SK-N-DZ (cell line): ENCODE results near the gene ADAMTS2.

Experiments
- DNase-seq: peaks from one replicate; pipeline ENCODE4 v3.0.0-alpha.2; 2015; ENCODE audit warnings: low spot score

The ADAMTS2 gene

DNA sequence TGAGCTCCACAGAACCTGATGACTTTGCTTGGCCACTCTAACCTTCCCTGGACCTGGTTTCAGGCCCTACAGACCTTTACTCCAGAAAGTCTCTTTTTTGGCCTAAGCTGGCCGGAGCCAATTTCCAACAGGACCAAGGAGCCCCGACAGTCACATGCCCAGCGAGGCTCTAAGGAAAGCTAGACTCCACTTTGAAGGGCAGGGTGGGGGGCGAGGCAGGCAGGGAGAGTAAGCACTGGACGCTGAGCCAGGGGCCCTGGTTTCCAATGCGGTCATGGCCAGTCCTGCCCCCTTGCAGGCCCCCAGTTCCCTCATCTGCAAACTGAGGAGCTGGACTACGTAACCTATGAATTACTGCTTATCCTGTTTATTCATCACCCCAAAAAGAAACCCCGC is 65.2 kb downstream of the ADAMTS2 start:
- no peak for DNase-seq

DNA sequence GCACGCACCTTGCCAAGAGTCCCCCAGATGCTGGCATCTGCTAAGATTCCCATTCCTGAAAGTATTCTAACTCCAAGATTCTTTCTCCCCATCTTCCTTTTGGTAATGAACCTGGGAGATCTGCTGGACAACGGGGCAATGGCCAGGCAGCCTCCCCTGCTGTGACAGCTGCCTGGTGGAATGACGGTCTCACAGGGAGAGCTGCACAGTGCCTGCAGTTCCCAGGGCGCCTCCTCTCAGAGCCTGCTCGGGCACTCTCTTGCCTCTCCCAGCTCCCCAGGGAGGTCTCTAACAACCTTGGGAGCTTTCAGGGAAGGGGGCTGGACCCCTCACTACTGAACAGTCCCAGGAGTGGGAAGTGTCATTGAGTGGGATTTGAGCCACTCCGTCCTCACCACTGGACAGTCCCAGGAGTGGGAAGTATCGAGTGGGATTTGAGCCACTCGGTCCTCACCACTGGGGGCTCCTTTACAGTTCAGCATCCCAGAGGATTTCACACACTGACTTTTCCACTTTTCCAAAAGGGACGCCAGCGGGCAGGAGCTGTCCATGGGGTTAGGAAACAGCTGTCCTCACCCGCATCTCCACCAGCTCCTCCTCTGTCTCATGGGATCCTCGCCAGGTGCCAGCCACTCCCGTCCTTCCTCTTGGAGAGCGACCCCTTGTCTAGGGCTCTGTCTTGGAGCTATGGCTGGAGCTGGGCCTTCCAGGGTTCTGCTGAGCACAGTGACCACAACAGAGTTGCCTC is 65.7 kb downstream of the ADAMTS2 start:
- peak; percentile 57 for DNase-seq

DNA sequence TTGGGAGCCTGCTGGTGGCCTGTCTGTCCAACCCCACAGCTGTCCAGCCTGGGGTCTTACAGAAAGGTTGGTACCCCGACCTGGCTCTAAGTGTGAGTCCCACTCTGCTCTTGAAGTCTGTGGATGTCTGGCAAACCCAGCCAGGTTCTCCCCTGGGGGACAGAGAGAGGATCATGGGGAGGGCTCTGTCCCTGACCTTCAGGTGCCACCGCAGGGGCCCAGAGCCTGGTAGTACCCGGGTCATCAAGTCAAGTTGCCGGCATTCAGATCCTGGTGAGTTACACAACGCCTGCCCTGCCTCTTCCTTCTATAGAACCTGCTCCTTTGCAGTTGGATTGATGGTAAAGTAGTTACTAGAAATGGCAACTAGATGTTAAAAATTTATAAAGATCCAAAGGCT is 66.7 kb downstream of the ADAMTS2 start:
- DNase-seq, result peak; percentile 42

DNA sequence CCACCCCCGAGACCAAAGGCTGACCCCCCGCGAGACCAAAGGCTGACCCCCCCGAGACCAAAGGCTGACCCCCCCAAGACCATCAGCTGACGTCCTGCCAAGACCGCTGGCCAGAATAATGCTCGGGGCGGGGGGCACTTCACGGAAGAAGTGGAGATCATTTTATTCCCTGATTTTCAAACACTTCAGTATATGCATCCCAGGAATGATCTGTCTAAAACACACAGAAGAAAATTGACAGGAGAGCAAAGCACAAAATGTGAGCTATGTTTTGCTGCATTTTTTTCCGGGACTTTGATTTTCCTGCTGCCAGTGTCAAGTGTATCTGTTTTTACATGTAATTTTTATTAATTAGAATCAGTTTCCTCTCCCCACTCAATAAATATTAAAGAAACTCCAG is 67.1 kb downstream of the ADAMTS2 start:
- peak; percentile 26 for DNase-seq

DNA sequence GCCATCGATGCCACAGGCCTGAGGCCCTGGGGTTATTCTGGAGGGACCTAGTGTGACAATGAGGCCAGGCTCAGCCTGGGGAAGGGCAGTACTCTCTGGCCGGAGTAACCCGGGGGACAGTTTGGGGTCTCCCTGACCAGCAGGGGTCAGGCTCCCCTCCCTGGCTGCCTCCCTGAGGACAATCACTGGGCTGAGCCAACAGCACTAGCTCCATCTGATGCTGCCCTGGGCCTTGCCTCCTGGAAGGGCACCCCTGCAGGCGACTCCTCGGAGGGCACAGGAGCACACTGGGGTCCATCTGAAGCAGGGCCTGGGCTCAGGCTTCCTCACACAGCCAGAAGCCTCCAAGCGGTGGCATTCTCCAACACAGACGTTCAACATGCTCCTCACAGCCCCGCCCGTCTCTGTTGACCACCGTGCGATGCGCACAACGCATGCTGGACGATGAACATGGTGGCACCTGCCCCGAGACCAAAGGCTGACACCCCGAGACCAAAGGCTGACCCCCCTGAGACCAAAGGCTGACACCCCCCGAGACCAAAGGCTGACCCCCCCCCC is 68.3 kb downstream of the ADAMTS2 start:
- peak; percentile 27 for DNase-seq

DNA sequence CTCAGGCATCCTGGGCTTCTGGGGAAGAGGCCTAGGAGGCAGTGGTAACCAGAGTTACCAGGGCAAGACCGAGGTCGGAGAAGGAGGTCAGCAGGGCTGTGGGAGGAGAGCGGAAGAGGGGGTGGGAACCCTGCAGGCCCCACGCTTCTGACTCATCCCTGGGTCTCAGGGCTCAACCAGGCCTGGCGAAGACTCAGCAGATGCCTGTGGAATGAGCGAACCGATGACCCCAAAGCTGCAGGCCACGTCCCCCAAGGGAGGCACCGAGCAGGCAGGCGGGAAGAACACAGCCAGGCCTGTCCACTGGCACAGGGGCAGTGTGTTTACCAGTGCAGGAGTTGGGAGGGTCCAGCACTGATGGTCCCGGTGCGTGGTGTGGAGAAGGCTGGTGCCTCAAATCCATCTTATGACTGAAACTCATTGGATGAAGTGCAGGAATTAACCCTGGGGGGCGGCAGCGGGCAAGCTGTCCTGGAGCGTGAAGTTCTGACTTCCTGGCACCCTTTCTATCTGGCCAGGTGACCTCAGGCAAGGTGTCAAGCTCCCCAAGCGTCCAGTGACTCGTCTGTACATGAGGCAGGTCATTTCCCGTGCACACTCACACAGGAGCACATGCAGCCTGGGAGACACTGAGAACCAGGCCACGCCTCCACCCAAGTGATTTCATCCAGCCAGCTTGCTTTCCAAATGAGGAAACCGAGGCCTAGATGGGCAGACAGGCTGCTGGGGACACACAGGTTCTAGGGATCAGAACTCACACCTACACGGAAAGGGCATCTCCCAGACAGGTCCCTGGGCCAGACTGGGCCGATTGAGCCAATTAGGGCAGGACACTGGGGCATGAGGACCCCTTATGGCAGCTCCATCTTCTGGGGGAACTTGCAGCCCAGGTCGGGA is 69.1 kb downstream of the ADAMTS2 start:
- no peak for DNase-seq

DNA sequence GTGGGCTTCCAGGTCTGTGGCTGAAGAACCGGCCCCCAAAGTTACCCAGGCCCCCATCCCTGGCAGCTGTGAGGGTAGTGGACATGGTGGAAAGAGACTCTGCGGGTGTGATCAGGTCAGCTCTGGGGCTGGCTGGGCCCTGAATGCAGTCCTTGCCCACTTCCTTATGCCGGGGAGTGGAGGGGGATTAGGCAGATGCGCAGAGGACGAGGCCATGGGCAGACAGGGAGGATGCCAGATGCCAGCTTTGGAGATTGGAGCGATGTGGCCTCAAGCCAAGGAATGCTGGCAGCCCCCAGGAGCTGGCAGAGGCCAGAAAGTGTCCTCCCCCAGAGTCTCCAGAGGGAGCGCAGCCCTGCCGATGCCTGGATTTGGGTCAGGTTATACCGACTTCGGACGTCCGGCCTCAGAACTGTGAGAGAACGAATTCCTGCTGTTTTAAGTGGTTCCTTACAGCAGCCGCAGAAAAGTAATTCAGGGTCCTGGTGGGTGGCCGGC is 69.8 kb downstream of the ADAMTS2 start:
- DNase-seq, result no peak

DNA sequence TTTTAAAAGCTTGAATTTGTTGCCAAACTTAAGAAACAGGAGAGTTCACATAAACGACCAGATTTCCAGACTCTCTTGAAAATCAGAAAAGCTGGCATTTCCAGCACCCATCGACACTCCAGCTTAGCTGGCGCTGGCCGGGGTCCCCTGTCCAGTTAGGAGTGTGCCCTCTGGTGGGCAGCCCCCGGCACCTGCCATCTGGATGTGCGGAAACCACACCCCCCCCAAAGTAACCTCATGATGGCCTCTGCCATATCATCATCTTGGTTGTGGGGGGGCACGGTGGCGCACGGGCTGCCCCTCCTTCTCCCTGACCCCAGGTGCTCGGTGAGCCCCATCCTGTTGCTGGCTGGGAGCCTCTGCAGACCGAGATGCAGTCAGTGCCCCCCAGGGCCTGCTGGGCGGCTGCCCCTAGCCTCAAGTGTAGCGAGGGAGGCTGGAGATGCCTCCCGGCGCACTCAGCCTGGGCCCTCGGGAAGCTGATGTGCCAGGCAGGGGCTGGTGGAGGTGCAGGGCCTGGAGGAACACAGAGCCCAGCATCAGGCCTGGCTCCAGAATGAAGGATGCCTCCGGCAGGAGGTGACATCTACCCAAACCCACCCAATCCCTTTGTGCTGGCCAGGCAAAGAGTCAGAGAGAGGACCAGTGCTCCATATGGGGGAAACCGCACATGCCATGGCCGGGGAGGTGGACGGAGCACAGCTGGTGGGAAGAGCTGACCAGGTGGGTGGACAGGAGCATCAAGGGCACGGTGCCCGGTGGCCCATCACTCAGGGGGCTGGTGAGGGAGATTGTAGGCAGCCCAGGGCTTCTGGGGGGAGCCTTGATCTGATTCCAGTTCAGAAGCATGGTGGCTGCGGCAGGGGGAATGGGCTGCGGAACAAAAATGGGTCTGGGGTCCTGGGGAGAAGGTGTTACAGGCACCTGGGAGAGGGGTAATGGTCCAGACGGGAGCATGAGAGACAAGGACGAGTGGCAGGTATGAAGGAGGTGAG is 70.6 kb downstream of the ADAMTS2 start:
- no peak for DNase-seq

DNA sequence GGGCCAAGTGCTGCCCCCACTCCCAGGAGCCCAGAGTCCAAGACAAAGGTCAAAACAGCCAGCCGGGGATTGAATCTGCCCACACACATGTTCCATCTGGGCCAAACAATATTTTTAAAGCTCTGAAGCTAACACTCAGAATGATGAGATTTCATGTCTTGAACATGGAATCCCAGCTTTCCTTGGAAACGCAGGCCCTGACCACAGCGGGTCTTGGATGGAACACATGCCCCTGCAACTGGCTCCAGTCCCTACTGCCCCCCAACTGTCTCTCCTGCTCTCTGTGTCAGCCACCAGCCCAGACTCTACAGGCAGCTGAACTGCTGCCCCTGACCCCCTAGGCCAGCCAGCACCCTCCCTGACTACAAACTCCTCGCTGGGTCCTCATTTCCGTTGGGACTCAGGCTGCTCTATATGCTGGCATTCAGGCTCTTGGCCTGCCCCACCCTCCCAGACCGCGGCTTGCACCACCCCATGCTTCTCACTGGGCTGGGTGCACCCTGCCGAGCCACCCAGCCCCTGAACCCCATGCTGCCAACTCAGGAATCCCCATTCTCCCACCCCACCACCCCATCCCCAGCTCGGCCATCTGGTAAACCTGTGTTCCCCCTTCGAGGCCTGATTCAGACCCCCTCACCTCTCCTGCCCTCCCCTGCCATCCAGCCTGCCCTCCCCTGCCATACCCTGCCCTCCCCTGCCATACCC is 71.7 kb downstream of the ADAMTS2 start:
- no peak for DNase-seq

DNA sequence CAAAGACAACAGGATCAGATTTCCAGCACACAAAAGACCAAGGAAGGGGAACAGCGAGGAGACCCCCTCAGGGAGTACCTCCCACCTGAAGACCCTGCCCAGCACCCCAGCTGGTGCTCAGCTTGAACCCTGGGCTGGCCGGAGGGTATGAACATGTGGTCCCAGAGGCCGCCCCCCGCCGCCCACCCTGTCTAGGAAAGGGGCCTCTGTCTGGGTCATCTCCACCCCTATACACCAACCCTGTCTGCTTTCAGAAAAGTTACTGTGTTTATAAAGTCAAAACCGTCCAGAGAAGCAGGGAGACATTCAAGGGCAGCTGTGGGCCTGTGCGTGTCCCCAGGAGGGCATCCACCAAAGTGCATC is 72.2 kb downstream of the ADAMTS2 start:
- DNase-seq, result no peak

DNA sequence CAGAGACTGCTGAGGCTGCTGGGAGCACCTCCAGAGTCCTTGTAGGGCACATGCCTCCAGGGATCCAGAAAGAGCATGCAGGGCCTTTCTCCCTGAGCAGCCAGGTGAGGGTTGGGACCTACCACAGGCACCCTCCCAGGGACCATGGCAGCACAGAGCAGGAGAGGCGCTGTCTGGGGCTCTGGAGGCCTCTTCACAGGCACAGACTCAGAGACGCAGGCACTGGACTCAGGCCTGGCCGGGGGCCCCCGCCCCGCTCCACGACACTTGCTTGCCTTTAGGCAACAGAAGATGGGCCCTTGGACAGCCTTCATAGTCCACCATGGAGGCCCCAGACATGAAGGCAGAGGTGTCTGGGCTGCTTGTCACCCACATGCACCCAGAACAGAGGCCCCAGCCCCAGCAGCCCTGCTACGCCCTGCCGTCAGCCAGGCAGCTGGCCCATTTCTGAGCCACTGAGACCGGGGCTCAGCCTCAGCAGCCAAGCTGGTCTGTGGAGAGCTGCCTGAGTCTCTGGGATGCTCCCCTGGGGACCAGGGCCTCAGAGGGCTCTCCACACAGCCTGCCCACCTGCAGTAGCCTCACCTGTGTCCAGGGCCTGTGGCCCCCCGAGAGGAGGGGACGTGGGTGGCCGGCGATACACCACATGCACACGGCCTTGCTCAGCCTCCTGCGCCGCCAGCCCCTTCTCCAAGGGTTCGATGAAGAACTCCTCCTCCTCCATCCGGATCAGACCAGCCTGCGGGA is 72.8 kb downstream of the ADAMTS2 start:
- no peak for DNase-seq

DNA sequence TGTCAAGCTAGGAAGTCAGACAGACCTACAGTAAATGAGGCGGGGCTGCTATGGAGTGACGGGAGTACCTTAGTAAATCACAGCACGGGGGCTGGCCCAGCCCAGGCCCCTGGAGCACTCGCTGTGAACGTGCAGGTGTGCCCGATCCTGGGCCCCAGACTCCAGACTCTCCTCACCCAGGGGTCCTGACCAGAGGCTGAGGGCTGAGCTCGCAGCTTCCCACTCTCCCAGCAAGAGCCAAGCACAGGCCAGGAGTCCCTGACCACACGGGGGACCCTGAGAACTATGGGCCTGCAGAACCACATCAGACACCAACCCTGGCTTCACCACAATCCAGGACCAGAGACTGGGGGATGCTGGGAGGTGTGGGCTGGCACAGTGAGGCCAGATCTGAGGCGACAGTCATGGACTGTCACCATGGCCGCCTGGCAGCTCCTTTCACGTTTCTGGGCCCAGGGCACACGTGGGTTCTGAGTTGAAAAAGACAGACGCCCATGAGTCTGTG is 73.4 kb downstream of the ADAMTS2 start:
- no peak for DNase-seq

DNA sequence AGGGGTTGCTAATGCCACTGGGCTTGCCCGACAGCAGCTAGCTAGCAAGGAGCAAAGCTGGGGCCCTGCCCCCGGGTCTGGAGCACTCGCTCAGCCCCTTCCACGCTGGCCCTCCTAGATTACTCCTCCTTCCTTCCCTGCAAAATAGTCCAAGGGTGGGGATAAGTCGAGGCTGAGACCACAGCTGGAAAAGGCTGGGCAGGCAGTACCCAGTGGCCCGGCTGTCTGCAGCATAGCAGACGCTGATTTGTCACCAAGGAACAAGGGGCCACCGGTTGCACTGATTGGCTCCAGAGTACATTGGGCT is 73.9 kb downstream of the ADAMTS2 start:
- no peak for DNase-seq

DNA sequence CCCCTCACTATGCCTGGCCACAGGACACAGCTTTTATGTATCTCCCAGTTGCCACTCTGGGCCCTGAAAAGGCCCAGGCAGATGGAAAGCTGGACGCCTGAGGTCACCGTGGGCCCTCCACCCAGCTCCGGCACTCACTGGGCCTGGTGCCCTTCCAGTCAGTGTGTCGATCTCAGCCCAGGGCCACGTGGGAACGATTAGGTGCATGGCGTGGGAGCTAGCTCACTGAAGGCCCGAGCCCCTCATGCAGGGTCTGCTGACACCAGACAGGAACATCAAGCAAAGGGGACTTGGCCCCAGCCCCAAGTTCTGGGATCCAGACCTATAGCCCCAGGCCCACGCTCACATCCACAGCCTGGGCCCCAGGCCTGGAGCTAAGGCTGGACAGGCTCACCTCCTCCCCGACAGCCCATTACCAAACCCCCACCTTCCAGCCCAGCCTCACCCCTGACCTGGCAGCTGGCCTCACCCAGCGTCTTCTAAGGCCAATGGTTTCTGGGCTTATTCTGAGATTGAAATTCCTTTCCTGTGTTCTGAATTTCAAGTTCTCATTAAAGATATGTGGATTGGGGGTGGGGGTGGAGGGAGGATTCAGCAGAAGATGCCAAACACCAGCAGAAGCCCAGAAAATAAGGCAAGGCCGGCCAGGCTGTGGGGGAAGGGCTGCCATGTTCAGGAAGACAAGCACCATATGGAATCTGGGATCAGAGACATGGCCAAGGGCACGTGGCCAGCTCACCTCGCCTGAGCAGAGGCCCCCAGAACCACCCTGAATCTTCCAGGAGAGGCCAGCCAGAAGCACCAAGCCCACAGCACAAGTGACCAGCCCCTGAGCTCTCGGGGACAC is 74.5 kb downstream of the ADAMTS2 start:
- DNase-seq, result no peak

DNA sequence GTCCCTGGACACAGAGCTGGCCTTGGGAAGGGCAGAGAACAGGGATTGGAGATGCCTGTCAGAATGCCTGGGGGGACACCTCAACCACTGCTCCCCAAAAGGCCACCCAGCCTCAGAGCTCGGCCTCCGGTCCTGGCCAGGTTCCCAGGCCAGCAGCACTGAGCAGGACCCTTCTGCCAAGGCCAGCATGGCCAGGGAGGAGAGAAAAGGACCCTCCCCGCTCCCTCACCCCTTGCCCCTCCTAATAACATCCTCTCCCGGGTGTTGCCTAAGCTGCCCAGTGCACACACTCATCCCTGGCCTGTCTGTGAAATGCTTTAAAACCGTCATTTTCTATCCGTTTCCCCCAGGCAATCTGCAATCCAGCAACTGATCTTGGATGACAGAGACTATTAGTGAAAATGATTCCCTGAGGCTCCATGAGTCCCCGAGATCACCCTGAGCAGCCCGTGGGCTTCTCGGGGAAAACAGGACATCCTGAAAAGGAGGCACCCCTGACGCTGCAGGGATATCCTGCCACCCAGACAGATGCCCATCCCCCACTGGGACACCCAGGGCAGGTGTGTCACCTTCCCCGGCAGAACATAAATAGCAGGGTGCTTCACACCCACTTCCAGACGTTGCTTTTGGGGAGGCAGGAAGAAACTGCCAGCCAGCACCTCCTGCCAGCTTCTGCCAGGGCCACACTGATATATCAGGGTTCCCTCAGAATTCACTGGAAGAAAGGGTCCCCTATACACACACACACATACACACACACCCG is 75.3 kb downstream of the ADAMTS2 start:
- DNase-seq, result no peak

DNA sequence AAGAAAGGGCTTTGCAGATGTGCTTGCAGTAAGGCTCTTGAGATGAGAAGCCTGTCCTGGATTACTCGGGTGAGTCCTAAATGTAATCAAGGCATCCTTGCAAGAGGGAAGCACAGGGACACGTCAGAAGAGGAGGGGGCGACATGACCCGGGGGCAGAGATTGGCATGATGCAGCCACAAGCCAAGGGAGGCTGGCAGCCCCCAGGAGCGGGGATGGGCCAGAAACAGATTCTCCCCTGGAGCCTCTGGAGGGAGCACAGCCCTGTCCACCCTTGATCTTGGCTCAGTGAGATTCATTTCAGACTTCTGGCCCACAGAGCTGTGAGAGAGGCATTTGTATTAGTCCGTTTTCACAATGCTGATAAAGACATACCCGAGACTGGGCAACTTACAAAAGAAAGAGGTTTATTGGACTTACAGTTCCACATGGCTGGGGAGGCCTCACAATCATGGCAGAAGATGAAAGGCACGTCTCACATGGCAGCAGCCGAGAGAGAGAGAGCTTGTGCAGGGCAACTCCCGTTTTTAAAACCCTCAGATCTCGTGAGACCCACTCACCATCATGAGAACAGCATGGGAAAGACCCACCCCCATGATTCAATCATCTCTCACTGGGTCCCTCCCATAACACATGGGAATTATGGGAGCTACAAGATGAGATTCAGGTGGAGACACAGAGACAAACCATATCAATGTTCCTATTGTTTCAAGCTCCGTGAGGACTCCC is 76.1 kb downstream of the ADAMTS2 start:
- DNase-seq, result no peak

DNA sequence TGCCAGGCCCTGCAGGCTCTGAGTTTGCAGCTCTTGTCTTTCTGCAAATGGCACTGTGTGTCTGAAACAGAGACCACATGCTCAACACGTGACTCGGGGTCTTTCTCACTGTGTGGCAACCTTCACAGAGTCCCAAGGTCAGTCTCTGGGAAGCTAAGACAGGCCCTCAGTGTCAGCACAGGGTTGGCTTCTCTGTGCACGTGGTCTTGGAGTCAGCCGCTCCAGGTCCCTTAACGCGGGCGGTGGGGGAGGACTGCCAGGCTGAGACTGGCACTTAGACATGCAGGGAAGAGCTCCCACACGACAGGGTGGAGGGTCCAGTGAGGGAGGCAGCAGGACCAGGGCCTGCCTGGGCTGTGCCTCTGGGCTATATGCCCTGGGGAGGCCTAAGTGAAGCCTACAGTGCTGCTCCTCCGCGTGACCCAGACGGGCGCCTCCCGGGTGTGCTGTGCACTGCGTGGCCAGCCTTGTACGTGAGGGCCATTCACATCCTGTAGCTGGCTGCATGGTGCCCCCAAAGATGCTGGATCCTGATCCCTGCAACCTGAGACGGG is 76.8 kb downstream of the ADAMTS2 start:
- no peak for DNase-seq
